SU-DHL-6 (cell line): ENCODE results near the gene LBX1.

Source experiments
- H2AFZ ChIP-seq: fragments of 200-600 bp; sonication (generic); 2 replicates; pipeline ENCODE4 v1.6.1; 2014; ENCODE audit warnings: low read depth, mild to moderate bottlenecking, moderate library complexity, mixed read lengths, antibody characterized with exemption, low read length; ENCODE audit not compliant: severe bottlenecking
- H3F3A ChIP-seq: fragments of 200-600 bp; shearing (Covaris generic); 2 replicates; pipeline ENCODE4 v1.6.0; 2016; ENCODE audit warnings: antibody characterized with exemption, mild to moderate bottlenecking; ENCODE audit not compliant: insufficient read depth
- H3K27ac ChIP-seq: fragments of 200-600 bp; sonication (generic); 2 replicates; pipeline ENCODE4 v1.5.1; 2016; ENCODE audit warnings: low read depth, mild to moderate bottlenecking, low read length, moderate library complexity, mixed read lengths
- H3K27me3 ChIP-seq: fragments of 200-600 bp; sonication (generic), shearing (Covaris generic); 2 replicates; pipeline ENCODE4 v1.6.0; 2014; ENCODE audit warnings: mild to moderate bottlenecking, low read length
- H3K36me3 ChIP-seq: fragments of 200-600 bp; sonication (generic); 2 replicates; pipeline ENCODE4 v1.6.1; 2014; ENCODE audit warnings: mild to moderate bottlenecking, low read length, mixed read lengths
- H3K4me2 ChIP-seq: fragments of 300-600, 200-600 bp; shearing (Covaris generic), sonication (generic); 2 replicates; pipeline ENCODE4 v1.6.0; 2014; ENCODE audit warnings: low read length, low read depth, mild to moderate bottlenecking; ENCODE audit not compliant: poor library complexity, severe bottlenecking
- H3K4me3 ChIP-seq: fragments of 200-600 bp; sonication (generic); 2 replicates; pipeline ENCODE4 v1.5.1; 2014; ENCODE audit warnings: antibody characterized with exemption, low read length, mild to moderate bottlenecking, mixed read lengths; ENCODE audit not compliant: insufficient read depth, poor library complexity, severe bottlenecking
- H3K79me2 ChIP-seq: fragments of 200-600 bp; sonication (generic); 2 replicates; pipeline ENCODE4 v1.6.1; 2014; ENCODE audit warnings: mild to moderate bottlenecking, low read length, moderate library complexity; ENCODE audit not compliant: insufficient read depth
- H3K9ac ChIP-seq: fragments of 200-600 bp; sonication (generic); 2 replicates; pipeline ENCODE4 v1.7.0; 2014; ENCODE audit warnings: mild to moderate bottlenecking, low read length
- H3K9me2 ChIP-seq: fragments of 200-600 bp; sonication (generic); replicated peaks from 2 replicates; pipeline ENCODE4 v1.6.1; 2014; ENCODE audit warnings: low read length; ENCODE audit not compliant: insufficient read depth
- H3K9me3 ChIP-seq: fragments of 200-600 bp; sonication (generic); 2 replicates; pipeline ENCODE4 v1.6.1; 2014; ENCODE audit warnings: low read length, mixed read lengths; ENCODE audit not compliant: insufficient read depth
- H4K20me1 ChIP-seq: fragments of 200-600 bp; sonication (generic); 2 replicates; pipeline ENCODE4 v1.6.1; 2014; ENCODE audit warnings: low read depth, mild to moderate bottlenecking, antibody characterized with exemption, low read length, moderate library complexity, mixed read lengths
- EZH2phosphoT487 ChIP-seq: fragments of 200-600 bp; sonication (generic), shearing (Covaris generic); conservative IDR thresholded peaks from 2 replicates; pipeline ENCODE4 v1.6.1; 2018; ENCODE audit warnings: mild to moderate bottlenecking, antibody characterized with exemption, low read length, moderate library complexity, mixed read lengths
- TF ChIP-seq, protein P1 (sequence below): fragments of 200-600 bp; sonication (generic); IDR thresholded peaks from one replicate; pipeline ENCODE4 v1.5.1; 2017; ENCODE audit warnings: antibody characterized with exemption, mild to moderate bottlenecking, low read length, moderate library complexity; ENCODE audit not compliant: insufficient read depth, poor library complexity, severe bottlenecking

Gene LBX1

GRCh38 chr10:101227429-101228152 lies 1.7 kb downstream of the LBX1 start:
- no peak overlapping the region for H3K4me3 ChIP-seq
- no peaks in the 10 kb centered on the region for H3K9me3 ChIP-seq
- no peak overlapping the region for H3K4me2 ChIP-seq
- H3F3A ChIP-seq: no peaks in the 10 kb centered on the region
- TF ChIP-seq, protein P1, sequence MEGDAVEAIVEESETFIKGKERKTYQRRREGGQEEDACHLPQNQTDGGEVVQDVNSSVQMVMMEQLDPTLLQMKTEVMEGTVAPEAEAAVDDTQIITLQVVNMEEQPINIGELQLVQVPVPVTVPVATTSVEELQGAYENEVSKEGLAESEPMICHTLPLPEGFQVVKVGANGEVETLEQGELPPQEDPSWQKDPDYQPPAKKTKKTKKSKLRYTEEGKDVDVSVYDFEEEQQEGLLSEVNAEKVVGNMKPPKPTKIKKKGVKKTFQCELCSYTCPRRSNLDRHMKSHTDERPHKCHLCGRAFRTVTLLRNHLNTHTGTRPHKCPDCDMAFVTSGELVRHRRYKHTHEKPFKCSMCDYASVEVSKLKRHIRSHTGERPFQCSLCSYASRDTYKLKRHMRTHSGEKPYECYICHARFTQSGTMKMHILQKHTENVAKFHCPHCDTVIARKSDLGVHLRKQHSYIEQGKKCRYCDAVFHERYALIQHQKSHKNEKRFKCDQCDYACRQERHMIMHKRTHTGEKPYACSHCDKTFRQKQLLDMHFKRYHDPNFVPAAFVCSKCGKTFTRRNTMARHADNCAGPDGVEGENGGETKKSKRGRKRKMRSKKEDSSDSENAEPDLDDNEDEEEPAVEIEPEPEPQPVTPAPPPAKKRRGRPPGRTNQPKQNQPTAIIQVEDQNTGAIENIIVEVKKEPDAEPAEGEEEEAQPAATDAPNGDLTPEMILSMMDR: no peak
- no peak for TF ChIP-seq EZH2phosphoT487
- H3K27ac ChIP-seq: no peak overlapping the region
- H3K36me3 ChIP-seq: no peaks in the 10 kb centered on the region
- H3K9me2 ChIP-seq: no peaks in the 10 kb centered on the region
- no peak overlapping the region for H3K9ac ChIP-seq
- H3K79me2 ChIP-seq: no peaks in the 10 kb centered on the region
- no peaks in the 10 kb centered on the region for H3K27me3 ChIP-seq
- no peaks in the 10 kb centered on the region for H4K20me1 ChIP-seq
- no peak overlapping the region for H2AFZ ChIP-seq

DNA sequence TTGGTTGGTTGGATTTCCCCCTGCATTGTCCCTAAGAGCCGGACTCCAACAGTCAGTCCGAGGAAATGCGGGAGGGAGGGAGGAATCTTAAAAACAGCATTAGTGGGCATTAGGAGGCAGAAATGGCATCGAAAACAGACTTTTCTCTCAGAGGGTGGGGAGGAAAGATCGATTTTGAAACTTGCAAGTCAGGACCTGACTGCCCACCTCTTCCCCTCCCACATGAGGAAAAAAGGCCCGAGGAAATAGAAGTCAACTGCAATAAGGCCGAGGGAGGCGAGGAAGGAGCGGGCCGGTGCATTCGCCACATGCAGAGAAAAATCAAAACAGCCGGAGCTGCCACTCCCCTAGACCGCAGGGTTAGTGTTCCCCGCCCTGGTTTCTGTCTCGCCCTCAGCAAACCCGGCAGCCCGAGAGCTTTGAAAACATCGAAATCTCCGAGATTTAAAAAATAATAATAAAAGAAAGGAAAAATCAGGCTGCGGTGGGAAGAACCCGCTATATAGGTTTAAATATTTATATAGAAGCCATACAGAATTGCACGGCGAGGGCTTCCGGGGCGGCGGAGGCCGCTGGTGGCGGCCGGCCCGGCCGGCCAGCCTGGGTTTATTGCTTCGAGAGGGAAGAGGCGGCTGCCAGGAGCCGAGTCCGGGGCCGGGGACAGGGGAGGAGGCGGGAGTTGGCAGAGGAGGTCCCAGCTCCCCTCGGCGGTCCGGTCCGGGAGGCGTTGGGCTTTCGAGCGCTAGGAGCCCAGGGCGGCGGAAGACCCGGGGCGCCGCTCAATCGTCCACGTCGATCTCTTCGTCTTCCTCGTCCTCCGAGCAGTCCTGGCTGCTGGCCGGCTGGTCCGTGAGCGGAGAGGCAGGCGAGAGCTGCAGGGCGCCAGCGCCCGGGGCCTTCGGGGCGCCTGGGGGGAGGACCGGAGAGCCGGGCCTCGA lies 2.5 kb downstream of the LBX1 start:
- no peaks in the 10 kb centered on the region for H3F3A ChIP-seq
- no peak overlapping the region for H3K4me3 ChIP-seq
- H3K9ac ChIP-seq: no peak overlapping the region
- H3K9me3 ChIP-seq: no peaks in the 10 kb centered on the region
- no peak overlapping the region for H2AFZ ChIP-seq
- no peak overlapping the region for H3K4me2 ChIP-seq
- no peaks in the 10 kb centered on the region for H3K27me3 ChIP-seq
- H3K27ac ChIP-seq: no peak overlapping the region
- TF ChIP-seq, protein P1: no peak
- TF ChIP-seq EZH2phosphoT487: no peak
- H3K9me2 ChIP-seq: no peaks in the 10 kb centered on the region
- H4K20me1 ChIP-seq: no peaks in the 10 kb centered on the region
- no peaks in the 10 kb centered on the region for H3K36me3 ChIP-seq
- H3K79me2 ChIP-seq: no peaks in the 10 kb centered on the region

GRCh38 chr10:101225846-101226421 lies 3.3 kb downstream of the LBX1 start:
- Histone ChIP-seq H3K27ac (no peak overlapping the region), H3F3A (no peaks in the 10 kb centered on the region), H3K4me3 (no peak overlapping the region), H3K27me3 (no peaks in the 10 kb centered on the region), H3K9me3 (no peaks in the 10 kb centered on the region), H3K36me3 (no peaks in the 10 kb centered on the region), H3K9ac (no peak overlapping the region), H4K20me1 (no peaks in the 10 kb centered on the region), H3K9me2 (no peaks in the 10 kb centered on the region), H3K79me2 (no peaks in the 10 kb centered on the region), H2AFZ (no peak overlapping the region), H3K4me2 (no peak overlapping the region)
- TF ChIP-seq, protein P1: no peak
- no peak for TF ChIP-seq EZH2phosphoT487
